Astrocyte (in vitro differentiated cells and primary cell): ENCODE results near the gene C1orf174. TPM values are rescaled to one million over a fixed set of nuclear protein-coding genes. Genes with fewer than 3 reads are reported as not detected.

Experiments
- DNase-seq: peaks from one replicate; pipeline ENCODE4 v3.0.0-alpha.2; 2010; ENCODE audit warnings: low read depth
- FAIRE-seq: peaks from 2 replicates; lab custom pipeline; 2011; peaks lifted over from hg19 to GRCh38; lab: Jason Lieb, UNC
- H2AFZ ChIP-seq: 2 replicates; pipeline ENCODE4 v1.6.0; 2012; ENCODE audit warnings: low read depth, low read length, inconsistent platforms
- H3K27ac ChIP-seq: 2 replicates; pipeline ENCODE4 v1.5.1; 2011; ENCODE audit warnings: low read depth, low read length, inconsistent platforms
- H3K27me3 ChIP-seq: 2 replicates; pipeline ENCODE4 v1.6.0; 2011; ENCODE audit warnings: low read length, inconsistent platforms; ENCODE audit not compliant: insufficient read depth
- H3K36me3 ChIP-seq: 2 replicates; pipeline ENCODE4 v1.5.1; 2011; ENCODE audit warnings: low read length, inconsistent platforms; ENCODE audit not compliant: insufficient read depth
- H3K4me1 ChIP-seq: 2 replicates; pipeline ENCODE4 v1.5.1; 2011; ENCODE audit warnings: low read length, inconsistent platforms; ENCODE audit not compliant: insufficient read depth
- H3K4me2 ChIP-seq: 2 replicates; pipeline ENCODE4 v1.6.0; 2012; ENCODE audit warnings: low read length, inconsistent platforms
- H3K4me3 ChIP-seq: 2 replicates; pipeline ENCODE4 v1.5.1; 2011; ENCODE audit warnings: low read depth, mild to moderate bottlenecking, low read length, inconsistent platforms; ENCODE audit not compliant: insufficient read depth
- H3K79me2 ChIP-seq: 2 replicates; pipeline ENCODE4 v1.6.0; 2012; ENCODE audit warnings: mild to moderate bottlenecking, low read length, inconsistent platforms; ENCODE audit not compliant: insufficient read depth
- H3K9ac ChIP-seq: 2 replicates; pipeline ENCODE4 v1.6.0; 2012; ENCODE audit warnings: mild to moderate bottlenecking, low read length, inconsistent platforms
- H3K9me3 ChIP-seq: 2 replicates; pipeline ENCODE4 v1.5.1; 2012; ENCODE audit warnings: low read depth, mild to moderate bottlenecking, low read length, inconsistent platforms; ENCODE audit not compliant: insufficient read depth
- H4K20me1 ChIP-seq: 2 replicates; pipeline ENCODE4 v1.6.0; 2012; ENCODE audit warnings: low read length, inconsistent platforms; ENCODE audit not compliant: insufficient read depth
- H3K27ac Mint-ChIP-seq: one replicate; pipeline ENCODE4 v1.8.0; 2021; ENCODE audit warnings: mild to moderate bottlenecking, mixed read lengths; ENCODE audit not compliant: unreplicated experiment
- H3K27me3 Mint-ChIP-seq: one replicate; pipeline ENCODE4 v1.8.0; 2021; ENCODE audit warnings: low read depth, mixed read lengths; ENCODE audit not compliant: unreplicated experiment
- H3K36me3 Mint-ChIP-seq: one replicate; pipeline ENCODE4 v1.8.0; 2021; ENCODE audit warnings: low read depth, mixed read lengths; ENCODE audit not compliant: unreplicated experiment
- H3K4me1 Mint-ChIP-seq: one replicate; pipeline ENCODE4 v1.8.0; 2021; ENCODE audit warnings: low read depth, mixed read lengths; ENCODE audit not compliant: unreplicated experiment
- H3K4me3 Mint-ChIP-seq: one replicate; pipeline ENCODE4 v1.8.0; 2021; ENCODE audit warnings: mild to moderate bottlenecking, moderate library complexity, mixed read lengths; ENCODE audit not compliant: unreplicated experiment
- H3K9me3 Mint-ChIP-seq: one replicate; pipeline ENCODE4 v1.8.0; 2021; ENCODE audit warnings: mild to moderate bottlenecking, mixed read lengths; ENCODE audit not compliant: unreplicated experiment
- CTCF ChIP-seq: IDR thresholded peaks from 2 replicates; pipeline ENCODE4 v1.5.1; 2011; ENCODE audit warnings: low read depth, mild to moderate bottlenecking, inconsistent platforms, low read length, moderate library complexity; ENCODE audit not compliant: insufficient read depth
- EZH2 ChIP-seq: IDR thresholded peaks from 2 replicates; pipeline ENCODE4 v1.6.1; 2012; ENCODE audit warnings: mild to moderate bottlenecking, low read length, inconsistent platforms; ENCODE audit not compliant: insufficient read depth
- total RNA-seq: library from RNA; stranded (reverse); gene quantifications from 2 replicates; pipeline ENCODE4 v1.2.1, GENCODE V29; 2021

Gene C1orf174
- total RNA-seq, 1 donor from 2014 or later, result 26.1 TPM

- FAIRE-seq (no peak), DNase-seq (no peak)
- H3K4me3 Mint-ChIP-seq, result no peak overlapping the region
- no peaks in the 10 kb centered on the region for H3K4me1 Mint-ChIP-seq
- Histone ChIP-seq H3K4me1 (no peaks in the 10 kb centered on the region), H3K27ac (no peak overlapping the region), H3K9me3 (no peaks in the 10 kb centered on the region), H3K79me2 (no peaks in the 10 kb centered on the region), H2AFZ (no peak overlapping the region), H3K4me2 (no peak overlapping the region), H3K9ac (no peak overlapping the region), H3K27me3 (no peaks in the 10 kb centered on the region), H4K20me1 (peaks cover 5% of the 10 kb centered on the region), H3K36me3 (no peaks in the 10 kb centered on the region), H3K4me3 (no peak overlapping the region)
- TF ChIP-seq EZH2 (no peak), CTCF (no peak)
- H3K36me3 Mint-ChIP-seq, result peaks cover 17% of the 10 kb centered on the region
- no peaks in the 10 kb centered on the region for H3K9me3 Mint-ChIP-seq
- H3K27me3 Mint-ChIP-seq, result no peaks in the 10 kb centered on the region
- H3K27ac Mint-ChIP-seq, result no peak overlapping the region
Measured at GRCh38 chr1:3868464-3869006, 31.5 kb downstream of the C1orf174 start.

GRCh38 chr1:3865606-3866160, 34.4 kb downstream of the C1orf174 start:
- no peak for FAIRE-seq
- Histone ChIP-seq H3K9me3 (no peaks in the 10 kb centered on the region), H3K4me3 (no peak overlapping the region), H4K20me1 (peaks cover 5% of the 10 kb centered on the region), H3K4me2 (no peak overlapping the region), H3K9ac (no peak overlapping the region), H2AFZ (no peak overlapping the region), H3K27me3 (no peaks in the 10 kb centered on the region), H3K27ac (no peak overlapping the region), H3K79me2 (no peaks in the 10 kb centered on the region), H3K36me3 (no peaks in the 10 kb centered on the region), H3K4me1 (no peaks in the 10 kb centered on the region)
- no peaks in the 10 kb centered on the region for H3K4me1 Mint-ChIP-seq
- DNase-seq, result no peak
- H3K36me3 Mint-ChIP-seq, result peaks cover 11% of the 10 kb centered on the region
- H3K27ac Mint-ChIP-seq, result no peak overlapping the region
- TF ChIP-seq CTCF, result no peak
- TF ChIP-seq EZH2, result no peak
- H3K9me3 Mint-ChIP-seq, result no peaks in the 10 kb centered on the region
- H3K4me3 Mint-ChIP-seq, result no peak overlapping the region
- no peaks in the 10 kb centered on the region for H3K27me3 Mint-ChIP-seq

GRCh38 chr1:3864884-3865283, 35.2 kb downstream of the C1orf174 start:
- H3K36me3 Mint-ChIP-seq, result peaks cover 8% of the 10 kb centered on the region

More at GRCh38 chr1:3864884-3865283, 35.2 kb downstream of the C1orf174 start:
- H3K4me3 Mint-ChIP-seq, result no peak overlapping the region
- Histone ChIP-seq H3K36me3 (no peaks in the 10 kb centered on the region), H3K4me2 (no peak overlapping the region), H3K4me1 (no peaks in the 10 kb centered on the region), H4K20me1 (peaks cover 5% of the 10 kb centered on the region), H3K27me3 (no peaks in the 10 kb centered on the region), H3K79me2 (no peaks in the 10 kb centered on the region), H3K27ac (no peak overlapping the region), H3K9ac (no peak overlapping the region), H3K4me3 (no peak overlapping the region), H3K9me3 (no peaks in the 10 kb centered on the region), H2AFZ (no peak overlapping the region)
- FAIRE-seq (no peak), DNase-seq (no peak)
- TF ChIP-seq CTCF, result no peak
- TF ChIP-seq EZH2, result no peak
- no peaks in the 10 kb centered on the region for H3K27me3 Mint-ChIP-seq
- H3K27ac Mint-ChIP-seq, result no peak overlapping the region
- no peaks in the 10 kb centered on the region for H3K9me3 Mint-ChIP-seq
- H3K4me1 Mint-ChIP-seq, result peaks cover under 1% of the 10 kb centered on the region
